Activated naive CD8-positive, alpha-beta T cell (primary cell): Measurements from ENCODE around the gene IL2RA.
"Not testable (repeated sequence)": the region's sequence is repeated elsewhere in the genome, so short reads cannot be mapped to it uniquely, and the experiment has no call there.

Experiments
- H3K27ac Mint-ChIP-seq: one replicate; pipeline ENCODE4 v1.8.0; 2021; ENCODE audit warnings: mixed read lengths
- H3K27me3 Mint-ChIP-seq: one replicate; pipeline ENCODE4 v1.8.0; 2021; ENCODE audit warnings: mixed read lengths
- H3K36me3 Mint-ChIP-seq: one replicate; pipeline ENCODE4 v1.8.0; 2021; ENCODE audit warnings: mixed read lengths
- H3K4me1 Mint-ChIP-seq: one replicate; pipeline ENCODE4 v1.8.0; 2021; ENCODE audit warnings: low read depth, mixed read lengths
- H3K4me3 Mint-ChIP-seq: one replicate; pipeline ENCODE4 v1.8.0; 2021; ENCODE audit warnings: mild to moderate bottlenecking, mixed read lengths
- H3K9me3 Mint-ChIP-seq: one replicate; pipeline ENCODE4 v1.8.0; 2021; ENCODE audit warnings: low read depth, mixed read lengths

IL2RA gene

DNA sequence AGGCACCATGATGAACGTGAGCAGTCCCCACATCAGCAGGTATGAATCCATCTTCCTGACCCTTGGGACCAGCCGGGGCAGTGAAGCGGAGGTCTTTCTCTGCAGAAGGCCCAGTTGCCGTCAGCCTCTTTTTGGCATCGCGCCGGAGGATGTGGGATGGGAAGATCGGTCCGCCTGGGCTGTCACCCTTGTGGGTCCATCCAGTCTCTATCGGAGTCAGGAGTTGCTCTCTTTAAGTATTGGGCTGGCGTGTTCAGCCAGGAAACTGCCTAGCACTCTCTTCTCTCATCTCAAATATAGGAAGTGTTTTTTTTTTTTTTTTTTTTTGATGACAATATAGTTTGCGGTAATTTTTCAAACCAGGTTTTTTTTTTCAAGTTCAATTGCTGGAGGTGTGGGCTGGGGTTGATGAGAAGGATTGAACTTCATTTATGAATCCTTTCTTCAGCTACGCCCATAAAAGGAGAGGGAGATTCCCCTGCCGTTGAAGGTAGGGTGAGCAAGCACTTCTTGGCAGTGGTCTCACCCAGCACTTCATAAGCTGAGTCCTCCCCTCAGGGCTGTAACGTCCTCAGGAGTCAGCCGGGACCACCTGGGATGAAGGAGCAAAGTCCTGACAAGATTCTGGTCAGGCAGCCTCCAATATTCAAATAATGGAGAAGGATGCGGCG lies at the start of gene IL2RA:
Gene IL2RA (minus strand): TSS at position 267 of the 671 bp plus-strand sequence. CDS start 216 bp downstream, at position 51.
- peaks cover 59% of the 10 kb centered on the region for H3K4me1 Mint-ChIP-seq

DNA sequence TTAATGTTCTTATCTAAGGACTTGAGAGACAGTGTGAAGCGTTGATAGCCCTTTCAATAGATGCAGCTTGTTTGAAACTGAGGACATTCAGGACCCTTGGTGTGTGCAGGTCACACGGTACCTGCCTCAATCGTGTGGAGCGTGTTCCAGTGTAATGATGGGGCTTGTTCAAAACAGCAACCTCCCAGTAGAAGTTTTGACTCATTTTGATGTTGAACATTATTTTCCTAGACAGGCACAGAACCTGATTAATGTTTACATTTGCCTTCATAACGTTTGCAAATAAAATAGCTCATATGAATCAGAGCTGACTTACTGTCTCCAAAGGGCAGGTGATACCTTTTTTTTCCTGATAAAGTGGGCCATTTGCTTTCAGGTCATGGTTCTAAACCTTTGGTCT lies 48.0 kb upstream of the IL2RA start:
- no peak overlapping the region for H3K4me3 Mint-ChIP-seq

More for the DNA sequence above, at the start of gene IL2RA:
- H3K27me3 Mint-ChIP-seq, result no peaks in the 10 kb centered on the region
- peak within 1 kb of the TSS; percentile 98 for H3K4me3 Mint-ChIP-seq
- H3K27ac Mint-ChIP-seq, result peak within 1 kb of the TSS; percentile 99
- H3K9me3 Mint-ChIP-seq, result no peaks in the 10 kb centered on the region
- H3K36me3 Mint-ChIP-seq, result peaks cover 26% of the 10 kb centered on the region

DNA sequence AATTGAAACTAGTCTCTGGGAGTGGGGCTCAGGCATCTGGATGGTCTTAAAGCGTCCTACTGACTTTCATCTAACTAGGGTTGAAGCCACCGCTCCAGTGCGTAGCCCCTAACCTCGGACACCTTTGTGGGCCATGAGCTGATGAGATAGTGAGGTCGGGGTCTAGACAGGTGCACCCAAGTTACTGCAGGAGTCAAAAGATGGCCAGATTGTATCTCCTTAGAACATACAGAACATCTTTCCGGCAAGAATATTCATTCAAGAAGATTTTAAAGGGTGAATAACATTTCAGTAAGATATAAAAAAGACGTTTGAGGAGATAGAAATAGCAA lies 47.2 kb upstream of the IL2RA start:
- no peaks in the 10 kb centered on the region for H3K27me3 Mint-ChIP-seq
- no peak overlapping the region for H3K4me3 Mint-ChIP-seq
- peaks cover 11% of the 10 kb centered on the region for H3K36me3 Mint-ChIP-seq
- peaks cover 25% of the 10 kb centered on the region for H3K4me1 Mint-ChIP-seq
- H3K9me3 Mint-ChIP-seq, result no peaks in the 10 kb centered on the region
- no peak overlapping the region for H3K27ac Mint-ChIP-seq

More for the DNA sequence above, 48.0 kb upstream of the IL2RA start:
- Mint-ChIP-seq H3K36me3 (peaks cover 11% of the 10 kb centered on the region), H3K4me1 (peaks cover 22% of the 10 kb centered on the region), H3K27me3 (no peaks in the 10 kb centered on the region), H3K27ac (peak overlapping the region; percentile 50), H3K9me3 (no peaks in the 10 kb centered on the region)

DNA sequence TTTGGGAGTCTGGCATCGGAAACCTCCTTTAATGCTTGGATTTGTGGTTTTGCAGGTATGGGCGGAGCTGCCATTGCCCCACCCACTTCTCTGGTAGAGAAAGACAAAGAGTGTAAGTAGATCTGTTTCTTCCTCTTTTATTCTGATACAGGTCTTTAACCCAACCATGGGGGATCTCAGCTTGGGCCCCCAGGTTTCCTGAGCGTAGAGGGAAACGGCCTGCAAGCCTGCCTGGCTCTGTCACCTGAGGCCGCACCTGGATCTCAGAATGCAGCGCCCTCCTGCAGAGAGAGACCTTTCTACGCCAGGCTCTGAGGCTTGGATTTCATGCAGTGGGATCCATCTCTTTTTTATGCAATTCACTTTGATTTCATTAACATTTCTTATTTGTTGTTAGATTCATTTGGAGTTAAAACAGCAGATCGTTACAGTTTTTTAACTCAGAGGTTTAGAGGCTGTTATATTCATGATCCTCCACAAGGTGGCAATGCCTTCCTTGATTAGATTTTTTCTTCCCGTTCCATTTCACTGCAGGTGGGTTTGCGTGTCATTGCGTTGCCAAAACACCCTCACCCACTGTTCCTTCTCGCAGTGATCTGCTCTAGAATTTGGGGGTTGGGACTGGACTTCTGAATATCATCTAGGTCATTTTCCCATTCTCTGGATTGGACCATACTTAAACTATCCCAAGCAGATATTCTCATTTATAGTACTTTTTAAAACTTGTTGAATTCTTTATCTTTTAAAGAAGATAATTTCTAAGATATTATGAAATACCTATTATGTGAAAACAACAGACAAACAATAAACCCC lies 46.7 kb upstream of the IL2RA start:
- H3K27ac Mint-ChIP-seq, result peak overlapping the region; percentile 72
- H3K36me3 Mint-ChIP-seq, result peaks cover 11% of the 10 kb centered on the region
- no peaks in the 10 kb centered on the region for H3K9me3 Mint-ChIP-seq
- no peak overlapping the region for H3K4me3 Mint-ChIP-seq
- no peaks in the 10 kb centered on the region for H3K27me3 Mint-ChIP-seq
- H3K4me1 Mint-ChIP-seq, result peaks cover 28% of the 10 kb centered on the region

DNA sequence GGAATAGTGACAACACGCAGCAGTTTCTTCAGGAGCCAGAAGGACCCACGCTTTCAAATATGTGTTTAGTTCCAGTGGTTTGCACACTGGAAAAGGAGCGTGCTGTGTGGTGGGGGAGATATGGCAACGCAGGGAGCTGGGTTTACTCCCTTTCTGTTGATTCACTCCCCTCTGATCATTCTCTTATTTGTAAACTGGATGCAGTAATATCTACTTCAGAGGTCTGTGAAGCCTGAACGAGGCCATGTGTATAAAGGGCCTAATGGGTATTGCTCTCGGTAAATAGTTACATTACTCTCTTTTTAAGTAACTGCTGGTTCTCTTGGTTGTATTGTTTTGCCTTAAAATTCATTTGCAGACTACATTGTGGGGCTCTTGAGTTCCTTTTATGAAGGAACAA lies 45.9 kb upstream of the IL2RA start:
- peaks cover 29% of the 10 kb centered on the region for H3K4me1 Mint-ChIP-seq
- no peaks in the 10 kb centered on the region for H3K27me3 Mint-ChIP-seq
- H3K27ac Mint-ChIP-seq, result peak overlapping the region; percentile 72
- peaks cover 11% of the 10 kb centered on the region for H3K36me3 Mint-ChIP-seq
- no peaks in the 10 kb centered on the region for H3K9me3 Mint-ChIP-seq
- H3K4me3 Mint-ChIP-seq, result no peak overlapping the region

DNA sequence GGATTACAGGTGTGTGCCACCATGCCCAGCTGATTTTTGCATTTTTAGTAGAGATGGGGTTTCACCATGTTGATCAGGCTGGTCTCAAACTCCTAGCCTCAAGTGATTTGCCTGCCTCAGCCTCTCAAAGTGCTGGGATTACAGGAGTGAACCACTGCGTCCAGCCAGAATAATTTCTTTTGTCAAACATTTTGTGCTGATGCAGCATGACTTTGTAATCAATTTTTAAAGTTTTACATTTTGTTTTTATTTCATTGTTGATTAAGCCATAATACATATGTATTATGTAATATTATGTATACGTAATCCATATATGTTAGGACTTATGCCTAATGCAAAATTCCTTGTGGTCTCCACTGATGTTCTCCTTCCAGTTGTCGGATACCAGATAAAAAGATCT lies 45.4 kb upstream of the IL2RA start:
- not testable (repeated sequence) for H3K4me3 Mint-ChIP-seq, H3K9me3 Mint-ChIP-seq, H3K27me3 Mint-ChIP-seq, H3K27ac Mint-ChIP-seq
- Mint-ChIP-seq H3K4me1 (peaks cover 29% of the 10 kb centered on the region), H3K36me3 (peaks cover 11% of the 10 kb centered on the region)

DNA sequence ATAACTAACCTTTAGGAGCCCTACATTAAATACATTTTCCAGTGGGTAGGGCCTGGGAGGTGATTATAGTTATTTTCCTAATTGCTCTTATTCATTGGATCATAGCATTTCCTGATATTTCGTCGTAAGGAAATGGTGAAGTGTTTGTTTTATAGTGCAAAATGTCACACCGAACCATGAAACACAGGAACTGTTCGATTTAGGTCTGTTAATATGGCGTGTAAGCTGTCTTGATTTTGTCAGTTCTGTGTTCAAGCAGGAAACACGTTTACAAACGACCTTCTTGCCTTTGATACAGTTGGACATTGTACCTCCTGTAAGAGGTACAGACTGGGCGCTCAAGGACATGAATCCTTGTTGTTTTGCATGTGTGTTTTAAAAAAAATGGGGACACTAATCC lies 41.4 kb upstream of the IL2RA start:
- Mint-ChIP-seq H3K4me3 (no peak overlapping the region), H3K27ac (peak overlapping the region; percentile 56), H3K27me3 (no peaks in the 10 kb centered on the region), H3K36me3 (no peaks in the 10 kb centered on the region), H3K9me3 (no peaks in the 10 kb centered on the region), H3K4me1 (peaks cover 27% of the 10 kb centered on the region)

DNA sequence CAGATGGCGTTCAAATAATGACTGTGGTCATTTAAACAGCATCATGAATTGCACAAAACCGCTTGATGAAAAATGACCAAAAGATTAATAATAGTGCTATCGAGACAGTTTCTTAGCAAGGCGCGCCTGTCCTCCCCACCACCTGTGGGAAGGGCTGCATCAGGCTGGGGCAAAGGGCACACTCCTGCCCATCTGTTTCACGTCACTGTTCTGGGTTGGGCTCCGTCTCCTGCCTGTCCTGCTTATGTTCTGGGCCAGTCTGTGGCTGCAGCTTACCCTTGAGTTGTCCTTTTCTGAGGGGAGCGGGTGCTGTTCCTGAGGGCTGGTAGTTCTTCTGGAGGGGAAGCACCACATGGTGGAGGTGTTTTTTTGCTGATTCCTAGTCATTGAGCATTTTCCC lies 40.0 kb upstream of the IL2RA start:
- Mint-ChIP-seq H3K27me3 (no peaks in the 10 kb centered on the region), H3K9me3 (no peaks in the 10 kb centered on the region), H3K4me1 (peaks cover 27% of the 10 kb centered on the region), H3K27ac (peak overlapping the region; percentile 28), H3K36me3 (no peaks in the 10 kb centered on the region), H3K4me3 (no peak overlapping the region)

DNA sequence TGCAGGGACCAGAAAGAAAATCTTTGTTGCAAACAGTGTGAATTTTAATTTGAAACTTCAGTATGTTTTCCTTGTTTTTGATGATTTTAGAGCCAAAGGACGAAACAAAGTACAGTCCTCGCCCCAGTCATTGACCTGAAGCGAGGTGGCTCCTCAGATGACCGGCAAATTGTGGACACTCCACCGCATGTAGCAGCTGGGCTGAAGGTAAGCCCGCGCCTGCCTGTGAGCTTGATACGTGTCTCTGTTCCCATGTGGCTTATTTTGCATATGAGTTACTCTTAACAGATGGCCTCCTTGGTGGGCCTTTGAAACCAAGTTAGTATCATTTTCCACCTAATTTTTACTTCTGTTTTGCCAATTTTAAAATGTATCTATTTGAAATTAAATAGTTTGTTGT lies 39.0 kb upstream of the IL2RA start:
- Mint-ChIP-seq H3K27me3 (no peaks in the 10 kb centered on the region), H3K27ac (no peak overlapping the region), H3K4me3 (no peak overlapping the region), H3K36me3 (peaks cover 2% of the 10 kb centered on the region), H3K4me1 (peaks cover 30% of the 10 kb centered on the region), H3K9me3 (no peaks in the 10 kb centered on the region)

DNA sequence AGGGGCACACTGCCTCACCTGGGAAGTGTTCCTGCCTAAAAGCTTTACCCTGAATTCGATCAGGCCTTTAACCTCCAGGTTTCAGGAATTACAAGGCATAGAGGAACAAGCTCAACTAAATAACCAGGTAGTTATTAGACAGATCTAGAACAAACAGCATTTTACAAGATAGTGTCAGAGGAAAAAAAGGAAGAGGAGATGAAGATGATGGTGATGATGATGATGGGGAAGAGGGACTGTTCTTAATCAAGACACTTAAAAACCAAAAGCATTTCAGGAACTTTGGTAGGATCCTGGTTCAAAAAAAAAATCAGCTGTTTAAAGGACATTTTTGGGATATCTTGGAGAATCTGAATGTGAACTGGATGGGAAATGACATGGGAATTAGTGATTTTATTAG lies 38.2 kb upstream of the IL2RA start:
- peaks cover 2% of the 10 kb centered on the region for H3K36me3 Mint-ChIP-seq
- H3K4me1 Mint-ChIP-seq, result peaks cover 38% of the 10 kb centered on the region
- no peaks in the 10 kb centered on the region for H3K27me3 Mint-ChIP-seq
- no peaks in the 10 kb centered on the region for H3K9me3 Mint-ChIP-seq
- H3K27ac Mint-ChIP-seq, result peak overlapping the region; percentile 58
- no peak overlapping the region for H3K4me3 Mint-ChIP-seq

DNA sequence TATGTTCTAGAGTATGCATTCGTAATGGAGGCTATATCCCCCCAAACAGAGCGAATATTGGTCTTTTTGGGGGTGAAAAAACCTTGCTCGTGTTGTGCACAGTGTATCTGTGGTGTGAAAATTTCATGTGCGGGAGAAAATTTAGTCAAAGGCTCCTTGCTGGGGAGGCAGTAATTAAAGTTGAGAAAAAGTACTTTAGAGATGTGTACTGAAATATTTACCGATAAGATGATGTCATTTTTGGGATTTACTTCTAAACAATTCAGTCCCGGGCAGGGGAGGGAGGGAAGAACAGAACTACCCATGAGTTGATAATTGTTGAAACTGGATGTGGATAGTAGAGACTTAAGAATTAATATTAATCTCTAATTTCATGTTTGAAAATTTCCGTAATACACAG lies 36.0 kb upstream of the IL2RA start:
- Mint-ChIP-seq H3K4me3 (no peak overlapping the region), H3K4me1 (peaks cover 47% of the 10 kb centered on the region), H3K27ac (no peak overlapping the region), H3K36me3 (peaks cover 2% of the 10 kb centered on the region), H3K9me3 (no peaks in the 10 kb centered on the region), H3K27me3 (no peaks in the 10 kb centered on the region)

DNA sequence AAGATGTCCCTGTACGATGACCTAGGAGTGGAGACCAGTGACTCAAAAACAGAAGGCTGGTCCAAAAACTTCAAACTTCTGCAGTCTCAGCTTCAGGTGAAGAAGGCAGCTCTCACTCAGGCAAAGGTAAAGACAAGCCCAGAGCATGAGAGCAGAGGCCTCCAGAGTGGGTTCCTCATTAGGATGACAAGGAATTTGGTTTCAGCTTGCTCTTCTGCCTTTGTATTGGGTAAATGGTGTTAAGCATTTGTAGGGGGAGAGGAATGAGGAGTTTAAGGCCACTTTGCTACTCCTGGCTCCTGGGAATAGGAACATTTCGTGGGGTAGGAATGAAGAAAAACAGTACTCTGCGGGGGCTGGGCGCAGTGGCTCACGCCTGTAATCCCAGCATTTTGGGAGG lies 34.9 kb upstream of the IL2RA start:
- Mint-ChIP-seq H3K4me1 (peaks cover 50% of the 10 kb centered on the region), H3K4me3 (no peak overlapping the region), H3K9me3 (no peaks in the 10 kb centered on the region), H3K27ac (no peak overlapping the region), H3K27me3 (no peaks in the 10 kb centered on the region), H3K36me3 (peaks cover 2% of the 10 kb centered on the region)

DNA sequence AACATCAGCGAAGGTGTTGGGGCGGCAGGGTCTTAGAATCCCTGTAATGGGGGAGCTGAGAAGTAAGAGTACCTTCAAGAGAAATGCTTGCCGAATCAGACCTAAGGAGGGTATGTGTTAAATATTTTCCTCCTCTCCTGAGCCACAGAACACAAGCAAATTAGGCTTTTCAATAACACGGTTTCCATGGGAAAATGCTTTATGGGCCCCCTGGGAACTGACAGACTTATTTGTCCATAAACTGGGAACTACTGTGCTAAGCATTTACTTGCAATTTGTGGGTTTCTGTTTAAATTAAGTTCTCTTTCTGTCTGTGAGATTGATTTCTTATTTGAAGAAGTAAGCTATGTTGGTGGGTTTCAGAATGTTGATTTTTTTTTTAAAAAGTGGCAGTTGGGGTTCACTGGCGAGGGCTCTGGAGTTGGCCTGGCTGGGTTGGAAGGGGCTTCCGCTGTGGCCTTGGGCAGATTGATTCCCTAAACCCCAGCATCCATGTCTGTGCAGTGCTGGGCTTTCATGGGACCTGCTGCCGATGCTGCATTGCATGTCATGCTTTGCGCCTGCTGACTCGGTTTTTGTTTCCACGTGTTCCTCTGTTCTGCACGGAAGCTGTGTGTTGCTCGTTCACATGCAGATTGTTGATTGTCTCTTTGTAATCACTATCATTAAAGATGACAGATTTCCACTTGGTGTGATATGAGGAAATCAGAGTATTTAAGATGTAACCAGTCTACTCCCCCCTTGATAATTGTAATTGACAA lies 33.8 kb upstream of the IL2RA start:
- H3K4me1 Mint-ChIP-seq, result peaks cover 61% of the 10 kb centered on the region
- H3K36me3 Mint-ChIP-seq, result peaks cover 4% of the 10 kb centered on the region
- peak overlapping the region; percentile 58 for H3K27ac Mint-ChIP-seq

DNA sequence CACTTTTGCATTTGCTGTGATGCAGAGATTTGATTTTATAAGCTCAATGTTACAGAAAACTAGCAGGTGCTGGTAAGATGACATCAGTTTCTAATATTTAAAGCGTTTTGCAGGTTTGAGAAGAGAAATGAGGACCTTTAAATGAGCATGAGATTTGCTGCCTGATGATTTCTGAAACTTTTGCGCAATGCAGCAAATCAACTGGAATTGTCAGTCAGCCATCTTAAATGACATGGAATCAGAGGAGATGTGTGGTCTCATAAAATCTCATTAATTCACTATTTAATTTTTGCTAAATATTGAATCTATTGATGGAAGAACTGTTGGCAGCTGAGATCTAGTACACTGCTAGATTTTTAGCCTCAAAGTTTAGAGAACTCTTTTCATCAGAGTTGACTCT lies 30.6 kb upstream of the IL2RA start:
- H3K36me3 Mint-ChIP-seq, result peaks cover 11% of the 10 kb centered on the region
- peaks cover 69% of the 10 kb centered on the region for H3K4me1 Mint-ChIP-seq
- H3K9me3 Mint-ChIP-seq, result no peaks in the 10 kb centered on the region
- H3K4me3 Mint-ChIP-seq, result peak overlapping the region; percentile 86
- no peaks in the 10 kb centered on the region for H3K27me3 Mint-ChIP-seq
- peak overlapping the region; percentile 47 for H3K27ac Mint-ChIP-seq

More for the DNA sequence above, 33.8 kb upstream of the IL2RA start:
- Mint-ChIP-seq H3K9me3 (no peaks in the 10 kb centered on the region), H3K27me3 (no peaks in the 10 kb centered on the region), H3K4me3 (no peak overlapping the region)

DNA sequence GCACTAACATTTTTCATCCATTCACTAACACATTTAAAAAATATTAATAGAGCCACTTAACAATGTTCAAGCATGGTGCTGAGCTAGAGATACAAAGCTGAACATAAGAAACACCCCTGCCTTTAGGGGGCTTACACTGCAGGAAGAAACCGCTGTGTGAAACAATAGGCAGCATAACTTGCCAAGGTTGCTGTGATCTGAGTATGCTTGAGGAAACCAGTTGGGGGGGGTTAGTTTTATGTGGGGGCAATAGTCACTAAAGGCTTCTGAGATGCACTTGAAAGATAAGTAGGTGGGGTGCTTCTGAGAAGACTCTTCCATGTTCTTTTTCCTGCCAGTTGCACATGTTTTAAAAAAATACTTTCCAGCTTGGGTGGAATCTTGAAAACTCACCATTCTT lies 29.5 kb upstream of the IL2RA start:
- peaks cover 9% of the 10 kb centered on the region for H3K36me3 Mint-ChIP-seq
- peak overlapping the region; percentile 79 for H3K27ac Mint-ChIP-seq
- no peaks in the 10 kb centered on the region for H3K27me3 Mint-ChIP-seq
- no peaks in the 10 kb centered on the region for H3K9me3 Mint-ChIP-seq
- H3K4me3 Mint-ChIP-seq, result peak overlapping the region; percentile 86
- H3K4me1 Mint-ChIP-seq, result peaks cover 77% of the 10 kb centered on the region
